Measurements from ENCODE around the gene KIF16B. TPM values are rescaled to one million over a fixed set of nuclear protein-coding genes. Genes with fewer than 3 reads are reported as not detected.

The KIF16B gene
- total RNA-seq, 1 donor from 2014 or later = 9.4 TPM

GRCh38 chr20:16271450-16271849 lies 301.8 kb downstream of the KIF16B start:
- Mint-ChIP-seq H3K27ac (ENCODE audit: unreplicated experiment) (no peak overlapping the region), H3K36me3 (ENCODE audit: low read depth) (peaks cover 8% of the 10 kb centered on the region), H3K27me3 (ENCODE audit: low read depth) (no peaks in the 10 kb centered on the region), H3K4me1 (no peaks in the 10 kb centered on the region), H3K9me3 (peaks cover 6% of the 10 kb centered on the region), H3K4me3 (no peak overlapping the region)
- TF ChIP-seq CTCF (conservative IDR thresholded peaks at IDR 0.05) = no peak
- DNase-seq (ENCODE audit: low read depth, low spot score) = no peak

GRCh38 chr20:16270989-16271388 lies 302.3 kb downstream of the KIF16B start:
- H3K4me3 Mint-ChIP-seq = no peak overlapping the region
- peaks cover 8% of the 10 kb centered on the region for H3K9me3 Mint-ChIP-seq
- no peak for TF ChIP-seq CTCF (conservative IDR thresholded peaks at IDR 0.05)
- H3K27me3 Mint-ChIP-seq (ENCODE audit: low read depth) = no peaks in the 10 kb centered on the region
- H3K4me1 Mint-ChIP-seq = no peaks in the 10 kb centered on the region
- DNase-seq (ENCODE audit: low read depth, low spot score) = no peak
- no peak overlapping the region for H3K27ac Mint-ChIP-seq (ENCODE audit: unreplicated experiment)
- H3K36me3 Mint-ChIP-seq (ENCODE audit: low read depth) = peaks cover 12% of the 10 kb centered on the region

- no peaks in the 10 kb centered on the region for H3K27me3 Mint-ChIP-seq (ENCODE audit: low read depth)
- H3K27ac Mint-ChIP-seq (ENCODE audit: unreplicated experiment) = no peak overlapping the region
- DNase-seq (ENCODE audit: low read depth, low spot score) = no peak
- H3K4me3 Mint-ChIP-seq = no peak overlapping the region
- H3K36me3 Mint-ChIP-seq (ENCODE audit: low read depth) = peaks cover 18% of the 10 kb centered on the region
- peaks cover 13% of the 10 kb centered on the region for H3K9me3 Mint-ChIP-seq
- no peaks in the 10 kb centered on the region for H3K4me1 Mint-ChIP-seq
- TF ChIP-seq CTCF (conservative IDR thresholded peaks at IDR 0.05) = no peak
Measured at GRCh38 chr20:16270314-16270931, 302.8 kb downstream of the KIF16B start.

GRCh38 chr20:16267526-16267925 lies 305.7 kb downstream of the KIF16B start:
- DNase-seq (ENCODE audit: low read depth, low spot score) = no peak
- no peaks in the 10 kb centered on the region for H3K27me3 Mint-ChIP-seq (ENCODE audit: low read depth)
- H3K4me3 Mint-ChIP-seq = no peak overlapping the region
- no peaks in the 10 kb centered on the region for H3K4me1 Mint-ChIP-seq
- peaks cover 14% of the 10 kb centered on the region for H3K9me3 Mint-ChIP-seq
- H3K27ac Mint-ChIP-seq (ENCODE audit: unreplicated experiment) = no peak overlapping the region
- H3K36me3 Mint-ChIP-seq (ENCODE audit: low read depth) = peaks cover 19% of the 10 kb centered on the region
- no peak for TF ChIP-seq CTCF (conservative IDR thresholded peaks at IDR 0.05)

GRCh38 chr20:16265334-16265733 lies 307.9 kb downstream of the KIF16B start:
- Mint-ChIP-seq H3K27ac (ENCODE audit: unreplicated experiment) (no peak overlapping the region), H3K36me3 (ENCODE audit: low read depth) (peaks cover 19% of the 10 kb centered on the region), H3K4me1 (peaks cover 4% of the 10 kb centered on the region), H3K9me3 (peaks cover 14% of the 10 kb centered on the region), H3K4me3 (no peak overlapping the region), H3K27me3 (ENCODE audit: low read depth) (no peaks in the 10 kb centered on the region)
- no peak for DNase-seq (ENCODE audit: low read depth, low spot score)
- TF ChIP-seq CTCF (conservative IDR thresholded peaks at IDR 0.05) = no peak
